Measurements from ENCODE around the gene SPATA20. TPM values are rescaled to one million over a fixed set of nuclear protein-coding genes. Genes with fewer than 3 reads are reported as not detected.
A peak's percentile ranks its signal among the peaks of the same experiment; 100 is the strongest.

The SPATA20 gene
- polyA plus RNA-seq, 2 of the 4 experiments (the other 2 are of a cell fraction) = 34.4 to 110 TPM

- ATAC-seq (peak; percentile 19; a peak in 3 of 6 replicates), FAIRE-seq (no peak), DNase-seq (ENCODE audit: low read depth in 1 of 2, low spot score in 1 of 2) (no peak)
- Histone ChIP-seq H3K27ac (no peak overlapping the region), H3K4me2 (no peak overlapping the region), H3K4me1 (peaks cover 9% of the 10 kb centered on the region; the same call in 1 of the 3 replicates), H3K9me3 (no peaks in the 10 kb centered on the region), H3K4me3 (no peak overlapping the region)
- WGBS (ENCODE audit: missing lambda C conversion rate) = 63% methylated on average over 8 of the region's 8 CpGs
- TF ChIP-seq HES2 (IDR thresholded peaks at IDR 0.05) (no peak), CHD4 (IDR thresholded peaks at IDR 0.05; ENCODE audit: borderline replicate concordance) (no peak), FOXS1 (CRISPR knock-in tag; IDR thresholded peaks at IDR 0.05) (no peak), MAZ (IDR thresholded peaks at IDR 0.05; ENCODE audit: borderline replicate concordance, low read depth, low read length) (no peak), KDM5A (IDR thresholded peaks at IDR 0.05) (no peak), TFCP2L1 (CRISPR knock-in tag; IDR thresholded peaks at IDR 0.05) (no peak), CBX8 (IDR thresholded peaks at IDR 0.05) (no peak), E2F6 (IDR thresholded peaks at IDR 0.05; ENCODE audit: borderline replicate concordance, low read depth) (no peak), ZFP36 (IDR thresholded peaks at IDR 0.05; ENCODE audit: borderline replicate concordance, partially characterized antibody) (no peak), CTCF (IDR thresholded peaks at IDR 0.05) (no peak)
- POLR2A ChIA-PET = no interaction called here
- CTCF ChIA-PET = interaction anchor here (1.1 to 4.4 kb wide), 7 partner anchors 10 to 335 kb away, joined by 3 to 28 read pairs (median 5); no protein-coding TSS in a partner anchor
These were observed 29.2 kb upstream of the SPATA20 start for GRCh38 chr17:50517504-50518383.

GRCh38 chr17:50518384-50519023 is 28.5 kb upstream of the SPATA20 start:
- ChIA-PET CTCF (interaction anchor here (0.6 to 4.4 kb wide), 9 partner anchors 9 to 278 kb away, joined by 3 to 28 read pairs (median 5); no protein-coding TSS in a partner anchor), POLR2A (no interaction called here)
- FAIRE-seq (no peak), ATAC-seq (0 out of 6 replicates have a peak, but pooled peaks of 1 of the 2 experiments have one; percentile 12), DNase-seq (ENCODE audit: low read depth in 1 of 2, low spot score in 1 of 2) (no peak)
- H3K4me3 ChIP-seq = no peak overlapping the region
- H3K9me3 ChIP-seq = no peaks in the 10 kb centered on the region
- 87% methylated on average over 13 of the region's 13 CpGs for WGBS (ENCODE audit: missing lambda C conversion rate)
- no peak overlapping the region for H3K27ac ChIP-seq
- peaks cover 9% of the 10 kb centered on the region; the same call in 1 of the 3 replicates for H3K4me1 ChIP-seq
- no peak overlapping the region for H3K4me2 ChIP-seq
- TF ChIP-seq JUNB (IDR thresholded peaks at IDR 0.05) (no peak), KDM1A (IDR thresholded peaks at IDR 0.05; ENCODE audit: low read depth) (no peak), REST (IDR thresholded peaks at IDR 0.05) (no peak), BHLHE40 (IDR thresholded peaks at IDR 0.05; ENCODE audit: low read depth, low read length) (no peak), SREBF2 (IDR thresholded peaks at IDR 0.05) (no peak), CBX8 (IDR thresholded peaks at IDR 0.05) (no peak)

Measured in A549 (cell line).